ENCODE data around the gene LRRC4C.

The LRRC4C gene

DNA sequence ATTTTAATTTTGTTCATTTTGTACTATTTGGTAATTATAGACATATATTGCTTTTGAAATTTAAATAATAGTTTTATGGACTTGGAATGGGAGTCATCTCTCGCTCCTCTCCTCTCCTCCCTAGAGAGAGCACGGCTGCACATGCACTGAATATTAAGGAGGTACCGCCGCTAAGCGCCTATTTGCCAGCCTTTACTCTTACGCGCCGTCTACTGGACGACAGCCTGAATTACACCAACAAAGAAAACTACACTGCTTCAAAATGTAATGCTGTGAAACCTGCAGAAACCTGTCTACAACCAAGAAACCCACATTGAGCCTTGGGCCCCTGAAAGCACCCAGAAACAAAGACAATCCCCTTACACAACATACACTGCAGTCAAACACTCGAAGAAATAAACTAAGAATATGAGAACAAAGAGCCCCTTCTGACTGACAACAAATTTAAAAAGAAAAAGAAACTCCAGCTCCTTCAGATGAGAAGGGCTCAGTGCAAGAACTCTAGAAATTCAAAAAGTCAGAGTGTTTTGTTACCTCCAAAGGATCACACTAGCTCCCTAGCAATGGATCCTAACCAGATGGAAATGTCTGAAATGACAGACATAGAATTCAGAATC, 737.2 kb downstream of the LRRC4C start:
- TF ChIP-seq, protein P1, sequence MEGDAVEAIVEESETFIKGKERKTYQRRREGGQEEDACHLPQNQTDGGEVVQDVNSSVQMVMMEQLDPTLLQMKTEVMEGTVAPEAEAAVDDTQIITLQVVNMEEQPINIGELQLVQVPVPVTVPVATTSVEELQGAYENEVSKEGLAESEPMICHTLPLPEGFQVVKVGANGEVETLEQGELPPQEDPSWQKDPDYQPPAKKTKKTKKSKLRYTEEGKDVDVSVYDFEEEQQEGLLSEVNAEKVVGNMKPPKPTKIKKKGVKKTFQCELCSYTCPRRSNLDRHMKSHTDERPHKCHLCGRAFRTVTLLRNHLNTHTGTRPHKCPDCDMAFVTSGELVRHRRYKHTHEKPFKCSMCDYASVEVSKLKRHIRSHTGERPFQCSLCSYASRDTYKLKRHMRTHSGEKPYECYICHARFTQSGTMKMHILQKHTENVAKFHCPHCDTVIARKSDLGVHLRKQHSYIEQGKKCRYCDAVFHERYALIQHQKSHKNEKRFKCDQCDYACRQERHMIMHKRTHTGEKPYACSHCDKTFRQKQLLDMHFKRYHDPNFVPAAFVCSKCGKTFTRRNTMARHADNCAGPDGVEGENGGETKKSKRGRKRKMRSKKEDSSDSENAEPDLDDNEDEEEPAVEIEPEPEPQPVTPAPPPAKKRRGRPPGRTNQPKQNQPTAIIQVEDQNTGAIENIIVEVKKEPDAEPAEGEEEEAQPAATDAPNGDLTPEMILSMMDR (IDR thresholded peaks at IDR 0.05; ENCODE audit: insufficient read depth, missing control alignments) = no peak
- no peak for FAIRE-seq
- DNase-seq (ENCODE audit: insufficient read length, low spot score) = peak; percentile 20

DNA sequence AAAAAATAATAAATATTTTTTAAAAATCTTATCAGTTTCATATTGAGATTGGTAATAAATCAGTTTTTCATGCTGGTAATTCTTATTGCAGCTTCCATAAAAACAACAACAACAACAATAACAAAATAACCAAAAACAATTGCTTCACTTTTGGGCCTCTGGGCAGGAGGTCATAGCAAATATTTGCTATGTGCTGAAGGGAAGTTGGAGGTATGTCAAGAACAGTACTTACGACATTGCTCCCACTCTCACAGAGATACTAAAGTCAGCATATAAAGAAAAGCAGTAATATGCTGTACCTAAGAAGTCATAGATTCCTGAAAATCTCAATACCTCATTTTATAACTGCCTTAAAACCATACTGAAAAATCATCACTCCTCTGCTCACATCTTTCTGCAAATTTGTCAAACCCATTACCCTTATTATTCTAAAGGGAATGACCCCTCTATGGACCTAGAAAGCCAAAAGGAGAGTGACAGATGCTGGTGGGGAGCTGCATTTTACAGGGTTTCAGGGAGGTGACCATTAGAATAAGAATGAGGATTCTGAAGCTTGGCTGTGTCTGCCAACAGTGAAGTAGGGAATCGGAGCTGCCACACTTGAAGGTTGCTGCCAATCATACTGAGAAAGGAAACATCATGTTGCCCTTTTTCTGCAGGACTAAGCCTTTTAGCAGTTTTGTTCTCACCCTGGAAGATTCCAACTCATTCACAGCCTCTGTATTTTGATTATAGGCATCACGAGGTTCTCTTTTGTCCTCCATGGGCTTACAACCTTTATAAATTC, 742.9 kb downstream of the LRRC4C start:
- TF ChIP-seq, protein P1 (IDR thresholded peaks at IDR 0.05; ENCODE audit: insufficient read depth, missing control alignments) = no peak
- DNase-seq (ENCODE audit: insufficient read length, low spot score) = no peak
- FAIRE-seq = no peak

DNA sequence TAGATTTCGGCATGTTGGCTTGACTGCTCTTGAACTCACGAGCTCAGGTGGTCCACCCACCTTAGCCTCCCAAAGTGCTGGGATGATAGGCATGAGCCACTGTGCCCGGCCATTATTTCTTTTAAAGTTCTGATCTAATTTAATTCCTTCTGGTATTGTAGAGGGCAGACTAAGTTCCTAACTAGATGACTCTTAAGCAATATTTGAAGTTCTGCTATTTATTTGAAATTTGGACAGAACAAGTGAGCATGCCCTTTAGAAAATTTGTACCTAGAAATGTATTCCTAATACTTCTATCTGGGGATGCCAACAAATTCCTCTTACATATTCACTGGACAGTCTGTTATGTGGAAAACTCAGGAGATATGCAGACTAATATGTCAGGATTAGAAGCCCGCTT, 746.4 kb downstream of the LRRC4C start:
- no peak for FAIRE-seq
- DNase-seq (ENCODE audit: insufficient read length, low spot score) = no peak
- TF ChIP-seq, protein P1 (IDR thresholded peaks at IDR 0.05; ENCODE audit: insufficient read depth, missing control alignments) = no peak

DNA sequence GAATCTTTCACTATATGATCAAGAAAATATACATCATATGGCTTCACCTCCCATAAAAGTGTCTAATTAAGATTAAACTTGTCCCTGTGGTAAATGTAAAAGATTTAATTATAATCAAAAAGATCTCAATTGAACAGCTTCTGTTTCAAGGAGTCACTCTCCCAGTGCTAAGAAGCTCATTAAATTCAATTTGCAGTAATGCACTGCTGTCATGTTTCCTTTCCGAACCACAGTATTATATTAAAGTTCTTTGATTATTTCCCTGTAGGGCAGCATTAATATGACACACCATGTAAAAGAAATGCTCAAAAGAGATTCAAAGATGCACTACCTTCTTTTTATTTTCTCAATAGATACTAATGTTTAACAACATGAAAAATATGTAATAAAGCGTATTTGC, 758.4 kb downstream of the LRRC4C start:
- TF ChIP-seq, protein P1 (IDR thresholded peaks at IDR 0.05; ENCODE audit: insufficient read depth, missing control alignments) = no peak
- DNase-seq (ENCODE audit: insufficient read length, low spot score) (no peak), FAIRE-seq (no peak)

DNA sequence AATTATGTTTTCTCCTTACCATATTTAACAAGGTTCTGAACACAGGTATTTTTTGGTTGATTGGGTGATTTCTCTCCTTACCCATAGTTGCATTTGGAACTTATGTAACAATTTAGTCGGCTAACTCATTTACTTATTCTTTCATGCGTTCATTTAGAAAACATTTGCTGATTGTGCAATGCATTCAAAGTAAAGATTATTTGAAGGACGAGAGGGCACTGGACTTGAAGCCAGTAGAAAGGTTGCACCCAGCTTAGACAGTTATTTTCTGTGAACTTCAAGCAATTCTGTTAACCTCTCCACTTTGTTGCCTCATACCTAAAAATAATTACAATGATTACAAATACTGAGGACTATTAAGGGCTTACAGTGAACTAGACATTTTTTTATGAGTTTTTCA, 769.6 kb downstream of the LRRC4C start:
- TF ChIP-seq, protein P1 (IDR thresholded peaks at IDR 0.05; ENCODE audit: insufficient read depth, missing control alignments) = no peak
- no peak for DNase-seq (ENCODE audit: insufficient read length, low spot score)
- FAIRE-seq = no peak

DNA sequence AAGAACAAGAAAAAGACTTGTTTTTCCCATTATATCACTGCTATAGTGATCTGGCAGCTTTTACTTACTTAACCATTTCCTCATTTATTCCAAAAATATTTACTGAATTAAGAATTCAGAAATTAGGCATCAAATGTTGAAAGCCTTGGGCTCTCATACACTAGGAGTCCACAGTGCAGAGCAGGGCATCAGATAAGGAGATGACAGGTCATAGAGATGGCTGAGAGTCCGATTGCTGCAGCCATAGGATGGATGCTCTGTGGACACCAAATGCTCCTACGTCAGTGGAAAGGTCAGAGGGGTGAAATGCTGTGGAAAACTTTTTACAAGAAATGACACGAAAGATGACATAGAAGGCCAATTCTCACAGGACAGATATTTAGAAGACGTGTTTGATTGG, 771.1 kb downstream of the LRRC4C start:
- TF ChIP-seq, protein P1 (IDR thresholded peaks at IDR 0.05; ENCODE audit: insufficient read depth, missing control alignments) = no peak
- DNase-seq (ENCODE audit: insufficient read length, low spot score) (no peak), FAIRE-seq (no peak)

DNA sequence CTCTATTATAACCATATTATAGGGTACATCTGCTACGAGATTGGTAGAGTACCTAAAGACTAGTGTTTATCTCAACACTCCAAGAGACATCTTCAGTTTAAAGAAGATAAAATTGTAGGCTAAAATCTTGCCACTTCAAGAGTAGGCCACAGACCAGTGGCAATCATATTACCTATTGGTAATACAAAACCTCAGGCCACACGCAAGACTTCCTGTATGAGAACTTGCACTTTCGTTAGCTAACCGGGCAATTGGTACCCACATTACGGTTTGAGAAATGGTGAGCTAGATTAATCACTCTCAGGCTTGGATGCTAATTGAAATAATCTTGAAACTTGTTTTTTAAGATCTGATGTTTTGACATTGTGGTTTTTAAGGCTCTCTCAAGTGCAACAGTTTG, 772.7 kb downstream of the LRRC4C start:
- DNase-seq (ENCODE audit: insufficient read length, low spot score) (no peak), FAIRE-seq (no peak)
- TF ChIP-seq, protein P1 (IDR thresholded peaks at IDR 0.05; ENCODE audit: insufficient read depth, missing control alignments) = no peak

Measured in D721Med (cell line).